Stimulated activated CD4-positive, alpha-beta T cell treated with anti-CD3 and anti-CD28 coated beads, Interleukin-2, amount 100 ng/mL, for 24 hours (primary cell): ENCODE measurements around the gene CFAP20DC.
A peak's percentile ranks its signal among the peaks of the same experiment; 100 is the strongest.
"Not testable (repeated sequence)": the region's sequence is repeated elsewhere in the genome, so short reads cannot be mapped to it uniquely, and the experiment has no call there.

Source experiments
- DNase-seq, 2 donors: peaks; one replicate each; pipeline ENCODE4 v3.0.0-alpha.2; 2020

CFAP20DC gene

GRCh38 chr3:58864480-58864879, 185.3 kb downstream of the CFAP20DC start:
- no peak for DNase-seq

- no peak for DNase-seq
Measured at GRCh38 chr3:58863206-58863605, 186.6 kb downstream of the CFAP20DC start.

DNA sequence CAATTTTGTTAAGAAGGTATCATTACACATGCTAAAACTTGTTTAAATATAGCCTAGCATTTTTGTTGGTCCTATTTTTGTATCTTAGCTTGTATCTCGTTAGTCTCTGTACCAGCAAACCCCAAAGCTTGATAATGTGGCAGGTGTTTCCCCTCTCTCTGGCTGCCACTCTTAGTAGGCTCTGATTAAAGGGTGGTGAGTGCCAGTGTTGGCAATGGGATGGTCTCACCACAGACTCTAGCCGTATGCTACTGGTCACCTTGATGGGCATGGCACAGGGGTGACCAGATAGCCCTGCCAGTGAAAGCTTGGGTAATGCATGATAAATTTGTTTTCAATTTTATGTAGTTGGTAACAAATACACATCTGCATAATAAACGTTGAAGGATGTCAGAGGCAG, 188.3 kb downstream of the CFAP20DC start:
- DNase-seq, result no peak

DNA sequence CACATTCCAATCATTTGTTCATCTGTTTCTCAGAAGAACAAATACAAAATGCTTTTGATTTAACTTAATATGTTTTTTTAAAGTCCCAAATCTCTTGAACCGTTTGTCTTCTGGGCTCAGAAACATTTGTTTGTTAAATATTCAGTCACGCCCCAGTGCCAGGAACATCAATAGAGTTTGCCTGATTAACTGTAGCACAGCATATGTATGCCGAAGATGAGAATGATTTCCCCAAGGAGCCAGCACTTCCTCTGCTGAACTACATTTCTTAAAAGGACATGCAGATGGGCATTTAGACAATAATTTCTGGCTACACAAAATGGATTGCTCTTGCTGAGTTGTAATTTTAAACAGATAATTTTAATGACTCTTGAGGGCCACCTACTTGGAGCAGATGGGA, 191.7 kb downstream of the CFAP20DC start:
- no peak for DNase-seq

GRCh38 chr3:58857402-58857801, 192.4 kb downstream of the CFAP20DC start:
- no peak for DNase-seq

- no peak for DNase-seq
Measured at GRCh38 chr3:58848826-58849225, 201.0 kb downstream of the CFAP20DC start.

GRCh38 chr3:58842050-58842747, 207.6 kb downstream of the CFAP20DC start:
- not testable (repeated sequence) for DNase-seq

DNA sequence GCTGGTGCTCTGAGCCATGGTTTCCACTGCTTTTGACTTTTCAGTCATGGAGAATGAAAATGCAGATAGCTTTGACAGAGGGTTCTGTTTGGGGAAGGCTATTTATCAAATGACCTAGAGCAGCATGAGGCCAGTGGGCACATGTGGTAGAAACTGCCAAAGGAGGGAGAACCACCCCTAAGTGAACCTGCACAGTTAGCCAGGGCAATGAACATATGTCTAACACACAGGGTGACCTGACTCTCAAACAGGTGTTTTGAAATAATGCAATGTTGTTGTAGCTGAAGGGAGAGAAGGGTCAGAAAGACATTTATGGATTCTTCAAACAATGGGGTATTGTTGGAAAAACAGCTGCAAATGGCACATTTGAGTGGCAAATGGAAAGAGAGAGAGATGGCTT, 208.9 kb downstream of the CFAP20DC start:
- DNase-seq, result no peak

DNA sequence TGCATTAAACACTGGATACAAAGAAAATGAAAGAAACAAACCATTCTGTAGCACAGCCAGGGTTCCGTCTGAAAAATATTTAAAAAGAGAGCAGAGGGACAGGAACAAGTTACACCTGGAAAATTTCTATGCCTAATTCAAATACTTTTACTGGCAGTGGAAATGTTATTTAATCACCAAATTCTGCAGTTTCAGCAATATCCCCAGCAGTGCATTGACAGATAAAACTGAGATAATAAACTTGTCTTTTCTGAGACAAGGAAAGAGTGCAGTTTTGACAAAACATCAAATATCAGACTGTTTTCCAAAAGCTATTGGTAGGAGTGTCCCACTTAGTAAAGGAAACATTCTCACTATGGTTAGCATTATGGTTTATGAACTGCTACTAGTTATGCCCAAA, 209.9 kb downstream of the CFAP20DC start:
- DNase-seq, result no peak

DNA sequence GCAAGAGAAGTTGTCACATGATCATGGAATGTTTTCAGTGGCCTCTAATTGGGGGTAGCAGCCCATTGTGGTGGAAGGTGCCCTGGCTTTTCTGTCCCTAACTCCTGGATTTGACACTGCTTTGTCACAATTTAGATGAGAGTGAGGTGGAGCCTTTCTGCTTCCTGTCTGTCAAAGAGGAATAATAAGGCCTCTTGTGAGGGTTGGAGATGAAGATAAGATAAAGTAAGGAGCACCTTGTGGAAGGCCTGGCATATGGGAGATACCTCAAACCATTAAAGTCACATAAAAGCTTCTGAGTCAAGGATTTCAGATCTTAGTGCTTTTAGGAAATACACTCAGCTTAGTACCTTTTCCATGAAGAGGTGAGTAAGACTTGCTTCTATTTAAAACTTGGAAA, 210.6 kb downstream of the CFAP20DC start:
- DNase-seq, result no peak

GRCh38 chr3:58837856-58838255, 212.0 kb downstream of the CFAP20DC start:
- no peak for DNase-seq

DNA sequence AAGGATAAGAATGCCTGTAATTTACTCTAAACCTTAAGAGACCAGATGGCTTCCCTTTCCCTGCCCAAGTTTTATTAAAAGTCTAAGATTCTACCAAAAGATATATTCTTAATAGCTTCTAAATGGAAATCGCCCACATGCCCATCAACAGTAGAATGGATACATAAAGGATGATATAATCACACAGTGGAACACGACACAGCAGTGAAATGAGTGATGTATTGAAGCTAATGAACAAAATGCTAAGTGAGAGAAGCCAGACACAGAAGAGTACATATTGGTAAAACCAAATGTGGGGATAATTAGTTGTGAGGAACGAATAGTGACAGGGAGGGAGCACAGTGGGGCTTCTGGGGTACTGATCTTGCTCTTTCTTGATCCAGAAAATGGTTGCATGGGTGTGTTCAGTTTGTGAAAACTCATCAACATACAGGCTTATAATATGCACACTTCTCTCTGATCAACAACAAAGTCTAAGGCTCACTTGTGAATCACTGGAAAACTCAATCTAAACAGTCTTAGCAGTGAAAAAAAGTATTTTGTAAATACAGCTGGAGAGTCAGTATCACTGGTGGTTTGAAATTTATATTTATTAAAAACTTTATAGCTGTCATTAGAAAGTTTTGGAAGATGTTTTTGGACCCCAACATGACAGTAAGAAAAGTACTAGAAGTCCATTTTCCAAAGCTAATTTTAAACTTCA, 212.5 kb downstream of the CFAP20DC start:
- DNase-seq, result no peak

DNA sequence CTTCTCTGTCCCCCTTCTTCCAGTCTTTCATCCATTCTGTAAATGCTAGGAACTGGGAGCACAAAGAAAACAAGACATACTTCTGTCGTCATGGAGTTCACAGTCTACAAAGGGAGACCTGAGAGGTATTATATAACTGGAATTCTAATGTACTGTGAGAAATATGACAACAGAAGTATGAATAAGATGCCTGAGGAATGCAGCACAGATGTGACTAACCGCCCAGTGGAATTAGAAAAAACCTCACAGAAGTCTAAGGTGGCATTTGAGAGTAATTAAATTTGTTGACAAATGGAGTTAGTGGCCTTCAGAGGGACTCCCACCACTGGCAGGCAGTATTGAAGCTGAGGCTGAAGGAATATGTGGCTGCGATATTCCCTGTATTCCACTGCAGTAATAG, 214.7 kb downstream of the CFAP20DC start:
- DNase-seq, result no peak

GRCh38 chr3:58833491-58833890, 216.3 kb downstream of the CFAP20DC start:
- no peak for DNase-seq

DNA sequence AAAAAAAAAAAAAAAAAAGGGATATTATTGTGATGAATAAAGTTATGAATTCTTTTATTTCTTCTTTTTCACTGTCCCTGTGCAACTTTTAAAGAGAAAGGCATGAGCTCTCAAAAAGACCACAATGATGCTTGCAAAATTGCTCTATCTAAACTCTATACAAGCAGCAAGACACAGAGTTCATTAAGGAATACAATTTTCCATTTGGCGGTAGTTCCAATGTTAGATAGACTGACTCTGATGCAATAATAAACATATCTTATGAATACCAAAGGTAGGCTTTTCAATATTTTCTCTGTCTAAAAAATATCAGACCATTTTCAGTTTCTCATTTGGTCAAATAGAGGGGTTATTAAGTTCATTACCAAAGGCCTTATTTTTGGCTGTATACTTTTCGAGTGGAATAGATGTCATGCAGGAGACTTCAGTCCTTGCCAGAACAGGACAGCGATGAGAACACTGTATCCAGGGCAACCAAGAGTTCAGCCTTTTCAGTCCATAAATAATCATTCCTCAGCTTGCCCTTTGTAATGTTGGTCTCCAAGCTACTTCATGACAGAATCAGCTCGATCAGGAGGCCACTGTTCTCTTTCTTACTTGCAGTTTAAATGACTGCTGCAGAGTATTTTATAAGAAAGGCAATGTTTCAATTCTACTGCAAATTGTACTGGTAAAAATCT, 220.4 kb downstream of the CFAP20DC start:
- no peak for DNase-seq

DNA sequence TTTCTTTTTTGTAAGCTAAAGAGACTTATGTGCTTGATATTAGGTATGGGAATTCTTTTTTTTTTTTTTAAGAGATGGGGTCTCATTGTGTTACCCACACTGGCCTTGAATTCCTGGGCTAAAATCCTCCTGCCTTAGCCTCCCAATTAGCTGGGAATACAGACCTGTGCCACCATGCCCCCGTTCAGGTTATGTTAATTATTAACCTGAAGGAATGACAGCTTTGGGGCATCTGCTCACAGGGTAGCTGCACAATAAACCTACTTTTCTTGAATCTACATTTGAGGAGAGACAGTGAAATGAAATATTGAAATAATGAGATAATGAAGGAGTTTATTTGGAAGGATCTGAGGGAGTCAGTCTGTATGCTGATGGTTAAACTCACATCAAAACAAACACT, 225.0 kb downstream of the CFAP20DC start:
- no peak for DNase-seq

- peak in 1 of 2 donors; percentile 51 for DNase-seq
Measured at GRCh38 chr3:58824285-58824684, 225.5 kb downstream of the CFAP20DC start.

GRCh38 chr3:58806551-58807244, 243.1 kb downstream of the CFAP20DC start:
- not testable (repeated sequence) for DNase-seq

- no peak for DNase-seq
Measured at GRCh38 chr3:58804914-58805313, 244.9 kb downstream of the CFAP20DC start.

- no peak for DNase-seq
Measured at GRCh38 chr3:58801541-58801940, 248.3 kb downstream of the CFAP20DC start.

DNA sequence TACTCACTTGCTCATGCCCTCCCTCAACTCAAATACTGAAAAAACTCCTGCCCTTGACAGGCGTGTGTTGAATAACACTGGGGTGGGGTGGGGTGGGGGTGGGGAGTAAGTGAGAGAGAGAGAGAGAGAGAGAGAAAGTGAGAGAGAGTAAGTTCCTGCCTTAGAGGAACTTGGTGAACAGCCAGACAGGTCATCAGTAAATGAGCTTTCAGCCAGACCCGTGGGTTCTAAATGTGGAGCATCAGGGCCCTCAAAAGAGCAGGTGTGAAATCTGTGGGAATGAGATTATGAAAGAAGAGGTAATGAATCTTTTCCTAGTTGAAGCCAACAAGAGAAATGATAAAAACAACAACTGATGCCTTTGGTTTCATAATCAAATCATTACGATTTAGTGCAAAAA, 248.9 kb downstream of the CFAP20DC start:
- no peak for DNase-seq

DNA sequence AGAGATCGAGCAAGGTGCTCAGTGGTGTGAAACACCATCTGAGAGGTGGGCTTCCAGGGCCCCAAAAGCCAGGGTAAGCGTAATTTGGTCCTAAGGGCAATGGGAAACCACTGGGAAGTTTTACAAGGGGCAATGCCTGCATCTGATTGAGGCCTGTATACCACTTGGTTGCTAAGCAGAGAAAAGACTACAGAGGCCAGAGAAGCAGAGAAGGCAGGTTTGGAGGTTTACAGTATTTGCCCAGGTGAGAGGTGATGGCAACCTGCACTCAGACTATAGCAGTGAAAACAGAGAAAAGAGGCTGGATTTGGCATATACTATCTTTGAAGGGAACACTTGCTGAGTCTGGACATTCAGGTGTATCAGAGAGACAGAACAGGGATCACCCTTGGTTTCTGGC, 249.8 kb downstream of the CFAP20DC start:
- no peak for DNase-seq

GRCh38 chr3:58799271-58799670, 250.6 kb downstream of the CFAP20DC start:
- no peak for DNase-seq

- no peak for DNase-seq
Measured at GRCh38 chr3:58798312-58798711, 251.5 kb downstream of the CFAP20DC start.
